Astrocyte of the spinal cord (primary cell): ENCODE measurements around the gene CAMK2N1.

Source experiments
- DNase-seq: peaks from one replicate; pipeline ENCODE4 v3.0.0; 2011; ENCODE audit warnings: low read depth, low spot score
- H3K4me3 ChIP-seq: 2 replicates; pipeline ENCODE4 v1.5.1; 2011; ENCODE audit warnings: low read depth, mild to moderate bottlenecking, low read length, moderate library complexity
- CTCF ChIP-seq: IDR thresholded peaks from 2 replicates; pipeline ENCODE4 v1.5.1; 2012; ENCODE audit warnings: low read depth, mild to moderate bottlenecking, low read length, inconsistent platforms
- in situ Hi-C: cut with HindIII; loops from 2 replicates; pipeline ENCODE4 v1.10.0; 2017; ENCODE audit warnings: low sequenced_read_pairs

The CAMK2N1 gene

GRCh38 chr1:20485527-20486456, at the start of gene CAMK2N1:
CAMK2N1 (minus strand) TSS chr1:20486210; CDS start chr1:20485379, 831 bp downstream.
- peak; percentile 57 for DNase-seq

GRCh38 chr1:20534659-20535417, 48.8 kb upstream of the CAMK2N1 start:
- no peak for TF ChIP-seq CTCF
- no peak overlapping the region for H3K4me3 ChIP-seq
- in situ Hi-C loops: no loop called here
- DNase-seq: no peak

More at GRCh38 chr1:20485527-20486456, at the start of gene CAMK2N1:
- TF ChIP-seq CTCF: no peak
- in situ Hi-C loops: no loop called here
- peak within 1 kb of the TSS; percentile 77 for H3K4me3 ChIP-seq

GRCh38 chr1:20533635-20534034, 47.6 kb upstream of the CAMK2N1 start:
- no peak for DNase-seq
- TF ChIP-seq CTCF: no peak
- no peak overlapping the region for H3K4me3 ChIP-seq
- in situ Hi-C loops: no loop called here

GRCh38 chr1:20530901-20531300, 44.9 kb upstream of the CAMK2N1 start:
- TF ChIP-seq CTCF: no peak
- in situ Hi-C loops: no loop called here
- H3K4me3 ChIP-seq: no peak overlapping the region
- no peak for DNase-seq

- TF ChIP-seq CTCF: no peak
- in situ Hi-C loops: no loop called here
- DNase-seq: no peak
- no peak overlapping the region for H3K4me3 ChIP-seq
Observed at GRCh38 chr1:20530306-20530705, 44.3 kb upstream of the CAMK2N1 start.

- in situ Hi-C loops: no loop called here
- no peak overlapping the region for H3K4me3 ChIP-seq
- no peak for TF ChIP-seq CTCF
- DNase-seq: no peak
Observed at GRCh38 chr1:20528221-20528620, 42.2 kb upstream of the CAMK2N1 start.
